Measurements from ENCODE around the gene PFKP.
"Not testable (repeated sequence)": the region's sequence is repeated elsewhere in the genome, so short reads cannot be mapped to it uniquely, and the experiment has no call there.

GRCh38 chr10:3061323-3061898, 5.9 kb upstream of the PFKP start:
- TF ChIP-seq, protein P1, sequence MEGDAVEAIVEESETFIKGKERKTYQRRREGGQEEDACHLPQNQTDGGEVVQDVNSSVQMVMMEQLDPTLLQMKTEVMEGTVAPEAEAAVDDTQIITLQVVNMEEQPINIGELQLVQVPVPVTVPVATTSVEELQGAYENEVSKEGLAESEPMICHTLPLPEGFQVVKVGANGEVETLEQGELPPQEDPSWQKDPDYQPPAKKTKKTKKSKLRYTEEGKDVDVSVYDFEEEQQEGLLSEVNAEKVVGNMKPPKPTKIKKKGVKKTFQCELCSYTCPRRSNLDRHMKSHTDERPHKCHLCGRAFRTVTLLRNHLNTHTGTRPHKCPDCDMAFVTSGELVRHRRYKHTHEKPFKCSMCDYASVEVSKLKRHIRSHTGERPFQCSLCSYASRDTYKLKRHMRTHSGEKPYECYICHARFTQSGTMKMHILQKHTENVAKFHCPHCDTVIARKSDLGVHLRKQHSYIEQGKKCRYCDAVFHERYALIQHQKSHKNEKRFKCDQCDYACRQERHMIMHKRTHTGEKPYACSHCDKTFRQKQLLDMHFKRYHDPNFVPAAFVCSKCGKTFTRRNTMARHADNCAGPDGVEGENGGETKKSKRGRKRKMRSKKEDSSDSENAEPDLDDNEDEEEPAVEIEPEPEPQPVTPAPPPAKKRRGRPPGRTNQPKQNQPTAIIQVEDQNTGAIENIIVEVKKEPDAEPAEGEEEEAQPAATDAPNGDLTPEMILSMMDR (IDR thresholded peaks at IDR 0.05) = not testable (repeated sequence)
- TF ChIP-seq EP300 (IDR thresholded peaks at IDR 0.05) = not testable (repeated sequence)
